Calu3 (cell line): ENCODE results near the gene UIMC1. TPM values are rescaled to one million over a fixed set of nuclear protein-coding genes. Genes with fewer than 3 reads are reported as not detected.

Experiments used
- BruUV-seq: library from RNA; stranded (reverse); fragments of 400-500 nt; replicated peaks from 2 replicates; lab custom pipeline; 2021; lab: Mats Ljungman, UMichigan
- CTCF ChIA-PET: fragments of 300-600 bp; sonication (Branson Sonifier 250); formaldehyde crosslinking; loops from one replicate; lab custom pipeline; 2022; ENCODE audit warnings: antibody characterized with exemption; lab: Charles Lee
- DNase-seq: peaks from one replicate; pipeline ENCODE4 v3.0.0; 2022
- H3K27ac Mint-ChIP-seq: one replicate; pipeline ENCODE4 v1.8.0; 2022; ENCODE audit warnings: mixed read lengths; ENCODE audit not compliant: unreplicated experiment
- H3K27me3 Mint-ChIP-seq: one replicate; pipeline ENCODE4 v1.8.0; 2022; ENCODE audit warnings: mixed read lengths; ENCODE audit not compliant: unreplicated experiment
- H3K36me3 Mint-ChIP-seq: one replicate; pipeline ENCODE4 v1.8.0; 2022; ENCODE audit warnings: mild to moderate bottlenecking, moderate library complexity, mixed read lengths; ENCODE audit not compliant: insufficient read depth, unreplicated experiment
- H3K4me1 Mint-ChIP-seq: one replicate; pipeline ENCODE4 v1.8.0; 2022; ENCODE audit warnings: mild to moderate bottlenecking, low read depth, mixed read lengths; ENCODE audit not compliant: unreplicated experiment
- H3K4me3 Mint-ChIP-seq: one replicate; pipeline ENCODE4 v1.8.0; 2022; ENCODE audit warnings: mild to moderate bottlenecking, low read depth, moderate library complexity, mixed read lengths; ENCODE audit not compliant: unreplicated experiment
- H3K9me3 Mint-ChIP-seq: one replicate; pipeline ENCODE4 v1.8.0; 2022; ENCODE audit warnings: low read depth, mixed read lengths; ENCODE audit not compliant: unreplicated experiment
- CTCF ChIP-seq: fragments of 200-600 bp; IDR thresholded peaks from one replicate; pipeline ENCODE4 v1.8.0; 2022; ENCODE audit warnings: antibody characterized with exemption; ENCODE audit not compliant: unreplicated experiment
- intact Hi-C: fragments of 100-400 bp; cut with micrococcal nuclease; formaldehyde crosslinking; loops from one replicate; pipeline ENCODE4 v1.10.0; 2022; ENCODE audit not compliant: unreplicated experiment
- total RNA-seq: library from RNA; stranded (reverse); gene quantifications from 2 replicates; pipeline ENCODE4 v1.2.3, GENCODE V29; 2022

Gene UIMC1
- total RNA-seq, 1 experiment from 2014 or later = 51.3 TPM

GRCh38 chr5:176908675-176909368, 97.8 kb downstream of the UIMC1 start:
- BruUV-seq = no TSS peak
- DNase-seq = no peak
- Mint-ChIP-seq H3K27me3 (no peaks in the 10 kb centered on the region), H3K9me3 (no peaks in the 10 kb centered on the region), H3K4me3 (no peak overlapping the region), H3K4me1 (peaks cover 30% of the 10 kb centered on the region), H3K27ac (no peak overlapping the region), H3K36me3 (peaks cover 23% of the 10 kb centered on the region)
- CTCF ChIA-PET = no interaction called here
- no peak for TF ChIP-seq CTCF
- intact Hi-C loops = no loop called here

GRCh38 chr5:176906796-176907195, 99.8 kb downstream of the UIMC1 start:
- BruUV-seq = no TSS peak

GRCh38 chr5:176906126-176906525, 100.5 kb downstream of the UIMC1 start:
- BruUV-seq = no TSS peak
- no peaks in the 10 kb centered on the region for H3K9me3 Mint-ChIP-seq
- DNase-seq = no peak
- no peaks in the 10 kb centered on the region for H3K27me3 Mint-ChIP-seq
- H3K27ac Mint-ChIP-seq = no peak overlapping the region
- H3K4me1 Mint-ChIP-seq = peaks cover 41% of the 10 kb centered on the region
- no peak overlapping the region for H3K4me3 Mint-ChIP-seq
- CTCF ChIA-PET = interaction anchor here (1.5 kb wide), 1 partner anchor 10 kb away, joined by 4 read pairs; no protein-coding TSS in a partner anchor
- no peak for TF ChIP-seq CTCF
- intact Hi-C loops = no loop called here
- peaks cover 24% of the 10 kb centered on the region for H3K36me3 Mint-ChIP-seq

More at GRCh38 chr5:176906796-176907195, 99.8 kb downstream of the UIMC1 start:
- Mint-ChIP-seq H3K4me3 (no peak overlapping the region), H3K27ac (no peak overlapping the region), H3K36me3 (peaks cover 24% of the 10 kb centered on the region), H3K4me1 (peaks cover 41% of the 10 kb centered on the region), H3K27me3 (no peaks in the 10 kb centered on the region), H3K9me3 (no peaks in the 10 kb centered on the region)
- CTCF ChIA-PET = no interaction called here
- DNase-seq = no peak
- intact Hi-C loops = no loop called here
- TF ChIP-seq CTCF = no peak

GRCh38 chr5:176904276-176904675, 102.3 kb downstream of the UIMC1 start:
- CTCF ChIA-PET = interaction anchor here (1.5 to 3.1 kb wide), 3 partner anchors 88 to 247 kb away, joined by 3 to 20 read pairs (median 8); no protein-coding TSS in a partner anchor
- intact Hi-C loops = loop anchor here (5.0 kb wide), 2 partner anchors 82 to 242 kb away; no protein-coding TSS in a partner anchor
- Mint-ChIP-seq H3K4me1 (peaks cover 47% of the 10 kb centered on the region), H3K9me3 (no peaks in the 10 kb centered on the region), H3K4me3 (no peak overlapping the region), H3K27ac (no peak overlapping the region), H3K27me3 (no peaks in the 10 kb centered on the region), H3K36me3 (peaks cover 24% of the 10 kb centered on the region)
- no peak for DNase-seq
- BruUV-seq = no TSS peak
- TF ChIP-seq CTCF = no peak
